ENCODE data around the gene LRRC45.

LRRC45 gene

GRCh38 chr17:82079001-82079677 lies 56.0 kb downstream of the LRRC45 start:
- DNase-seq (ENCODE audit: insufficient read length, low spot score) (no peak), FAIRE-seq (no peak)
- TF ChIP-seq POLR2A (IDR thresholded peaks at IDR 0.05; ENCODE audit: low read depth, low read length): no peak

GRCh38 chr17:82080048-82080788 lies 57.1 kb downstream of the LRRC45 start:
- FAIRE-seq: no peak
- TF ChIP-seq POLR2A (IDR thresholded peaks at IDR 0.05; ENCODE audit: low read depth, low read length): no peak
- no peak for DNase-seq (ENCODE audit: insufficient read length, low spot score)
